ENCODE data around the gene HYKK. TPM values are rescaled to one million over a fixed set of nuclear protein-coding genes. Genes with fewer than 3 reads are reported as not detected.

Gene HYKK
- total and polyA plus RNA-seq, 2 donors (not counting 3 experiments of a cell fraction or from before 2014, with no cell fraction given), result 1.0 to 2.1 TPM

DNA sequence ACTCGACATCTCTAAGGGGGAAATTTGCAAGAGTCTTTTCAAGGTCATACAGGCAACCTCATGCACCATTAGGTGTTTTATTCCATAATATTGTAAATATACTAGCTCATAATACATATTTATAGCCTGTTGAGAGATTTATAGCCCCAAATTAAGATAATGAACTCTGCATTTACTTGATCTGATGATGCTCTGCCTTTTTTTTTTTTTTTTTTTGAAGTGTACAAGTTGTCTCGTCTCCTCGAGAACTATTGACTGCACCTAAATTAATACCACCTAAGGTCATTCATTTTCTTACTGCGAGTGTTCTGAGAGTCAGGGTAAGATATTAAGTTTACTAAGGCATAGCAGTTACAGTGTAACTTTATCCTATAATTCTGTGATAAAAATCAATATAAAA lies 64.0 kb downstream of the HYKK start:
- H4K20me1 ChIP-seq (replicated peaks; ENCODE audit: control insufficient read depth, extremely low read depth, insufficient read depth, low read length), result no peaks in the 10 kb centered on the region
- FAIRE-seq (no peak), DNase-seq (ENCODE audit: low read depth, low spot score) (no peak)
- CTCF ChIA-PET, result no interaction called here
- dilution Hi-C loops (cut with MboI; ENCODE audit: extremely low pct_ligation_motif_present, low sequenced_read_pairs), result no loop called here
- H3K79me2 ChIP-seq (ENCODE audit: control insufficient read depth, insufficient read depth, low read length), result no peaks in the 10 kb centered on the region
- H3K4me2 ChIP-seq (ENCODE audit: insufficient read depth, low read length), result no peak overlapping the region
- no peaks in the 10 kb centered on the region for H3K27me3 ChIP-seq (ENCODE audit: control insufficient read depth in 2 of 2, insufficient read depth in 2 of 2, low read length in 2 of 2)
- no peak overlapping the region for H3K4me3 ChIP-seq (replicated peaks in 1 of 3; ENCODE audit: insufficient read depth in 1 of 3, low read depth in 1 of 3, low read length in 3 of 3)
- no peaks in the 10 kb centered on the region for H3K9me1 ChIP-seq (replicated peaks; ENCODE audit: control insufficient read depth, extremely low read depth, insufficient read depth, low read length)
- no peak overlapping the region for H2AFZ ChIP-seq (ENCODE audit: low read depth, low read length)
- no peaks in the 10 kb centered on the region for H3K36me3 ChIP-seq (ENCODE audit: control insufficient read depth in 2 of 2, extremely low read depth in 1 of 2, insufficient read depth in 2 of 2, low read length in 2 of 2)
- no peak overlapping the region for H3K27ac ChIP-seq (ENCODE audit: insufficient read depth, low read depth, low read length)
- POLR2A ChIA-PET, result no interaction called here
- no TSS peak for BruUV-seq (replicated peaks)
- no peak overlapping the region for H3K9ac ChIP-seq (replicated peaks; ENCODE audit: extremely low read depth, insufficient read depth, low read length)
- H3K9me3 ChIP-seq (replicated peaks; ENCODE audit: control insufficient read depth, insufficient read depth, low read length), result no peaks in the 10 kb centered on the region
- peaks cover 4% of the 10 kb centered on the region for H3K4me1 ChIP-seq (ENCODE audit: control insufficient read depth, extremely low read depth, insufficient read depth, low read length)
- intact Hi-C loops (cut with micrococcal nuclease), result no loop called here
- TF ChIP-seq JUN (IDR thresholded peaks at IDR 0.05; ENCODE audit: borderline replicate concordance, insufficient read depth, insufficient read length, low read depth) (no peak), GATA2 (IDR thresholded peaks at IDR 0.05; ENCODE audit: insufficient read depth, insufficient read length, low read depth, low read length) (no peak), MYC (IDR thresholded peaks at IDR 0.05; ENCODE audit: low read depth, low read length) (no peak), POLR2A (IDR thresholded peaks at IDR 0.05; ENCODE audit: low read depth, low read length) (no peak), EZH2 (IDR thresholded peaks at IDR 0.05; ENCODE audit: borderline replicate concordance, low read depth, low read length, severe bottlenecking) (no peak), POLR2AphosphoS5 (IDR thresholded peaks at IDR 0.05; ENCODE audit: insufficient read depth, low read depth, low read length) (no peak), FOS (IDR thresholded peaks at IDR 0.05; ENCODE audit: borderline replicate concordance, insufficient read depth, low read length) (no peak)
- TF ChIP-seq, protein P1, sequence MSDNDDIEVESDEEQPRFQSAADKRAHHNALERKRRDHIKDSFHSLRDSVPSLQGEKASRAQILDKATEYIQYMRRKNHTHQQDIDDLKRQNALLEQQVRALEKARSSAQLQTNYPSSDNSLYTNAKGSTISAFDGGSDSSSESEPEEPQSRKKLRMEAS (IDR thresholded peaks at IDR 0.05; ENCODE audit: insufficient read depth, insufficient read length), result no peak
- TF ChIP-seq, protein P2, sequence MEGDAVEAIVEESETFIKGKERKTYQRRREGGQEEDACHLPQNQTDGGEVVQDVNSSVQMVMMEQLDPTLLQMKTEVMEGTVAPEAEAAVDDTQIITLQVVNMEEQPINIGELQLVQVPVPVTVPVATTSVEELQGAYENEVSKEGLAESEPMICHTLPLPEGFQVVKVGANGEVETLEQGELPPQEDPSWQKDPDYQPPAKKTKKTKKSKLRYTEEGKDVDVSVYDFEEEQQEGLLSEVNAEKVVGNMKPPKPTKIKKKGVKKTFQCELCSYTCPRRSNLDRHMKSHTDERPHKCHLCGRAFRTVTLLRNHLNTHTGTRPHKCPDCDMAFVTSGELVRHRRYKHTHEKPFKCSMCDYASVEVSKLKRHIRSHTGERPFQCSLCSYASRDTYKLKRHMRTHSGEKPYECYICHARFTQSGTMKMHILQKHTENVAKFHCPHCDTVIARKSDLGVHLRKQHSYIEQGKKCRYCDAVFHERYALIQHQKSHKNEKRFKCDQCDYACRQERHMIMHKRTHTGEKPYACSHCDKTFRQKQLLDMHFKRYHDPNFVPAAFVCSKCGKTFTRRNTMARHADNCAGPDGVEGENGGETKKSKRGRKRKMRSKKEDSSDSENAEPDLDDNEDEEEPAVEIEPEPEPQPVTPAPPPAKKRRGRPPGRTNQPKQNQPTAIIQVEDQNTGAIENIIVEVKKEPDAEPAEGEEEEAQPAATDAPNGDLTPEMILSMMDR (IDR thresholded peaks at IDR 0.05; ENCODE audit: extremely low read depth in 1 of 2, insufficient read depth in 1 of 2, low read depth in 1 of 2, low read length in 2 of 2), result no peak
